NB4 (cell line): ENCODE data around the gene MTIF3.

Experiments used
- CTCF ChIP-seq: IDR thresholded peaks from one replicate; pipeline ENCODE4 v1.5.1; 2012; ENCODE audit warnings: low read depth, low read length
- POLR2A ChIP-seq: IDR thresholded peaks from 2 replicates; pipeline ENCODE4 v1.6.1; 2011; ENCODE audit warnings: mild to moderate bottlenecking; ENCODE audit not compliant: insufficient read length; ENCODE audit errors: extremely low read depth

- no peak for TF ChIP-seq CTCF
- no peak for TF ChIP-seq POLR2A
These were observed 22.1 kb upstream of the MTIF3 start for GRCh38 chr13:27472441-27472840.
